Bronchial epithelial cell (primary cell): Measurements from ENCODE around the gene FUS. TPM values are rescaled to one million over a fixed set of nuclear protein-coding genes. Genes with fewer than 3 reads are reported as not detected.
"Not testable (repeated sequence)": the region's sequence is repeated elsewhere in the genome, so short reads cannot be mapped to it uniquely, and the experiment has no call there.

Source experiments
- DNase-seq: peaks from one replicate; pipeline ENCODE4 v3.0.0-alpha.2; 2010; ENCODE audit warnings: low read depth
- FAIRE-seq: peaks from 2 replicates; lab custom pipeline; 2011; peaks lifted over from hg19 to GRCh38; lab: Jason Lieb, UNC
- H3K27me3 ChIP-seq: 2 replicates; pipeline ENCODE4 v1.5.1; 2011; ENCODE audit warnings: low read length; ENCODE audit not compliant: control insufficient read depth, insufficient read depth
- H3K36me3 ChIP-seq: 2 replicates; pipeline ENCODE4 v1.5.1; 2011; ENCODE audit warnings: low read length; ENCODE audit not compliant: control insufficient read depth, insufficient read depth
- H3K4me3 ChIP-seq: 2 replicates; pipeline ENCODE4 v1.5.1; 2011; ENCODE audit warnings: mild to moderate bottlenecking, low read depth, low read length, control low read depth
- CTCF ChIP-seq: IDR thresholded peaks from 2 replicates; pipeline ENCODE4 v1.5.1; 2011; ENCODE audit warnings: mild to moderate bottlenecking, moderate library complexity, low read length, control low read depth, inconsistent platforms; ENCODE audit not compliant: insufficient read depth, severe bottlenecking
- total RNA-seq: library from RNA; depleted of rRNA; stranded (reverse); fragments of >200 nt; gene quantifications from 2 replicates; pipeline ENCODE4 v1.2.1, GENCODE V29; 2014

The FUS gene
- total RNA-seq, 1 donor from 2014 or later = 25.0 TPM

DNA sequence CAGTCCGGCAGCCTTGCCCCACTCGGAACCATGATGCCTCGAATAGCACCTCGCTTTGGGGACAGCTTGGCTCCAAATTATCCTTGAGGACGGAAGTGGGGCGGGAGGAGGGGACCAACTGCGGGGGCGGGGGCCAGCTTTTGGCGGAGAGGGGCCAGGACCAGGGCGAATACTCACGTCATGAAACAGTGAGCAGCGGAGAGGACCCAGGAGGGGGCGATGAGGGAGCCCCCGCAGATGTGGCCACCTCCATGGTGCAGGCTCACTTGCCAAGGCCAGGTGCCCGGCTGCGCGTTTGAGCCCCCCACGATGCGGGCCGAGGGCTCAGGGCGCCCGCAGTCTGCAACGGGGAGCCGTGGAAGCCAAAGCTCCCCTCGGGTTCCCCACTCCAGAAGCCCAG is 31.0 kb upstream of the FUS start:
- no peaks in the 10 kb centered on the region for H3K27me3 ChIP-seq
- TF ChIP-seq CTCF = no peak
- DNase-seq (no peak), FAIRE-seq (no peak)
- no peaks in the 10 kb centered on the region for H3K36me3 ChIP-seq
- H3K4me3 ChIP-seq = no peak overlapping the region

DNA sequence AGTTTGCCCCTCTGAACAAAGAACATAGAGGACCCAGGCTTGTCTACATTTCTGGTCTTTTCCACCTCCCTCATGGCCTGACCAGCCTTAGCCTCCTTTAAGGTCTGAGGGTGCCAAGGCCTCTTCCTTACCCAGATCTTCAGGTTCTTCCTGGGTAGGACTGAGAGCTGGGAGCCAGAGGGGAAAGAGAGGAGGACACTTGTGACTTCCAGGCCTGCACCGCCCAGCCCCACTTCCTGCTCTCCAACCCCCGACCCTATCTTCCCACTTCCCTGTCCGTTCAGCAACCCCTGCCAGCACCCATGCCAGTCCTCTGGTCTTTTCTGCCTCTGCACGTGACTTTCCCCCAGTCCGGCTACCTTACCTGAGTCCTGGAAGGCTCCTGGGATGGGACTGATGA is 30.6 kb upstream of the FUS start:
- Histone ChIP-seq H3K27me3 (no peaks in the 10 kb centered on the region), H3K4me3 (no peak overlapping the region), H3K36me3 (no peaks in the 10 kb centered on the region)
- TF ChIP-seq CTCF = no peak
- DNase-seq (no peak), FAIRE-seq (no peak)

DNA sequence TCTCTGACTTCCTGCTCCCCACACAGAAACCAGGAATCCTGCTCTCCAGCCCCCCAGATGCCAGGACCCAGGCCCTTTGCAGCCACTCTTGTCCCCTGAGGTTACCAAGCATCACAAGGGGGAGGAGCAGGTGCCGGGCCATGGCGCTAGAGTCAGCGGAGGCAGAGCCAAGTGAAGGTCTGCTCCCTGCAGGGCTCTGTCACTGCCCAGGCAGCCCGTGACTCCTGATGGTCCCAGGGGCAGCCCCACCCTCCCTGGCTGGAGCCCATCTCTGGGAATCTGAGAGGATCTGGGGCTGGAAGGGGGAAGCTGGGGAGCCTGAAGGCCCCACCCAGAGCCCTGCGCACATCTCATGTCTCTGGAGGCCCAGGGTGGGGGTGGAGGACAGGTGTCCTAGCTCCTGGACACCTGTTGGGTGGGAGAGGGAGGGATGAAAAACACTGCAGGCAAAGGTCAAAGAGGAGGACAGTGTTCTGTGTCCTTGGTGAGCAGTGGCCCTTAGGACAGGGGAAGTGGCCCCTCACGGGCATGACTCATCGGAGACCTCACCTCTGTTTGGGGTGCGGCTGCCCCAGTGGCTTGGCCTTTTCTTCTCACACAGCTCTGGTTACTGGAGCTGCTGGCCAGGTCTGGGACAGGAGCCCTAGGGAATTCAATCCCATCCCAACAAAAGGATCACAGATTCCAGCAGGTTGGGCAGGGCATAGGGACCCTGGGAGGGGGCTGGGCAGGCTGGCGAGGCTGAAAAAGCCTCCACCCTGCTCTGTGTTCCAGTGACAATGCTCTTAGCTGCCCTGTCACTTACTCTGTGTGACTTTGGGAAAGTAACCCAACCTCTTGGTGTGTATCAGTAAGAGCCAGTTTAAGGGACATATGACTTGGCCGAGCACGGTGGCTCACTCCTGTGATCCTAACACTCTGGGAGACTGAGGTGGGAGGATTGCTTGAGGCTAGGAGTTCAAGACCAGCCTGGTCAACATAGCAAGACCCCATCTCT is 29.7 kb upstream of the FUS start, which contains the start of gene PRSS36:
PRSS36 (minus strand) TSS at position 173 of the 997 bp plus-strand sequence; CDS start at position 142, 31 bp downstream.
- H3K27me3 ChIP-seq = no peaks in the 10 kb centered on the region
- H3K4me3 ChIP-seq = no peak within 1 kb of the TSS
- DNase-seq (no peak), FAIRE-seq (no peak)
- no peak for TF ChIP-seq CTCF
- H3K36me3 ChIP-seq = no peaks in the 10 kb centered on the region

- DNase-seq, FAIRE-seq, H3K4me3 ChIP-seq, H3K27me3 ChIP-seq, H3K36me3 ChIP-seq: not testable (repeated sequence)
Measured at GRCh38 chr16:31150976-31151375, 29.0 kb upstream of the FUS start.

GRCh38 chr16:31157136-31157535 is 22.8 kb upstream of the FUS start:
- Histone ChIP-seq H3K4me3 (no peak overlapping the region), H3K27me3 (no peaks in the 10 kb centered on the region), H3K36me3 (no peaks in the 10 kb centered on the region)
- FAIRE-seq = no peak
- no peak for TF ChIP-seq CTCF
- DNase-seq = no peak

- no peaks in the 10 kb centered on the region for H3K36me3 ChIP-seq
- no peak for TF ChIP-seq CTCF
- no peaks in the 10 kb centered on the region for H3K27me3 ChIP-seq
- H3K4me3 ChIP-seq = no peak overlapping the region
- DNase-seq (no peak), FAIRE-seq (no peak)
Measured at GRCh38 chr16:31167315-31167714, 12.6 kb upstream of the FUS start.
